Suprapubic skin (tissue), 4 donors: ENCODE data around the gene FECH. TPM values are rescaled to one million over a fixed set of nuclear protein-coding genes. Genes with fewer than 3 reads are reported as not detected.

Source experiments
- DNase-seq, 2 donors: peaks; one replicate each; pipeline ENCODE4 v3.0.0-alpha.2; 2019; ENCODE audit warnings: low spot score in 2 of 2
- H3K27ac ChIP-seq: fragments of 200-600 bp; sonication (generic); one replicate; pipeline ENCODE4 v1.5.1; 2019
- H3K27me3 ChIP-seq: fragments of 200-600 bp; sonication (generic); one replicate; pipeline ENCODE4 v1.5.1; 2019
- H3K36me3 ChIP-seq: fragments of 200-600 bp; sonication (generic); one replicate; pipeline ENCODE4 v1.5.1; 2019
- H3K4me1 ChIP-seq: fragments of 200-600 bp; sonication (generic); one replicate; pipeline ENCODE4 v1.5.1; 2019
- H3K4me3 ChIP-seq: fragments of 200-600 bp; sonication (generic); one replicate; pipeline ENCODE4 v1.5.1; 2019; ENCODE audit warnings: mild to moderate bottlenecking
- H3K9me3 ChIP-seq: fragments of 200-600 bp; sonication (generic); one replicate; pipeline ENCODE4 v1.5.1; 2019
- CTCF ChIP-seq, 2 donors: fragments of 200-600 bp in 1 of 2; fragments of 450-650 bp in 1 of 2; sonication (generic) in 1 of 2; IDR thresholded peaks; one replicate each; pipeline ENCODE4 v1.5.1; 2016 to 2019; ENCODE audit warnings: antibody characterized with exemption in 2 of 2, mild to moderate bottlenecking in 1 of 2, moderate library complexity in 1 of 2
- EP300 ChIP-seq: sonication (generic); formaldehyde crosslinking; IDR thresholded peaks from one replicate; pipeline ENCODE4 v1.6.1; 2017; ENCODE audit warnings: antibody characterized with exemption
- POLR2A ChIP-seq, 2 donors: fragments of 450-650 bp; IDR thresholded peaks; one replicate each; pipeline ENCODE4 v1.6.1; 2017; ENCODE audit warnings: antibody characterized with exemption in 2 of 2, mild to moderate bottlenecking in 2 of 2, moderate library complexity in 2 of 2
- POLR2AphosphoS5 ChIP-seq, 3 donors: sonication (generic); formaldehyde crosslinking; IDR thresholded peaks; one replicate each; pipeline ENCODE4 v1.6.1; 2017; ENCODE audit warnings: antibody characterized with exemption in 3 of 3
- WGBS: methylation state at CpG from one replicate; pipeline ENCODE4 v1.1.5; 2018; 5-methylcytosine and 5-hydroxymethylcytosine counted together
- total RNA-seq, 4 donors: library from RNA; depleted of rRNA; stranded (reverse); fragments of >200 nt; gene quantifications; one replicate each; pipeline ENCODE4 v1.1.0, GENCODE V29; 2016

The FECH gene
- total RNA-seq, 4 donors from 2014 or later: 22.8 to 40.8 (median 29.2) TPM

- DNase-seq: no peak
- H3K36me3 ChIP-seq: peaks cover 12% of the 10 kb centered on the region
- peaks cover 14% of the 10 kb centered on the region for H3K4me1 ChIP-seq
- no peaks in the 10 kb centered on the region for H3K27me3 ChIP-seq
- no peak for TF ChIP-seq CTCF (IDR thresholded peaks at IDR 0.05)
- no peak overlapping the region for H3K4me3 ChIP-seq
- 73% methylated on average over 5 of the region's 5 CpGs for WGBS
- no peaks in the 10 kb centered on the region for H3K9me3 ChIP-seq
- no peak overlapping the region for H3K27ac ChIP-seq
Measured at GRCh38 chr18:57581301-57581934, 5.1 kb downstream of the FECH start.

GRCh38 chr18:57579934-57580333 is 6.6 kb downstream of the FECH start:
- 98% methylated on average over 5 of the region's 5 CpGs for WGBS
- no peak overlapping the region for H3K27ac ChIP-seq
- H3K36me3 ChIP-seq: peaks cover 26% of the 10 kb centered on the region
- no peak overlapping the region for H3K4me3 ChIP-seq
- no peaks in the 10 kb centered on the region for H3K27me3 ChIP-seq
- no peak for TF ChIP-seq POLR2A (IDR thresholded peaks at IDR 0.05)
- H3K9me3 ChIP-seq: no peaks in the 10 kb centered on the region
- H3K4me1 ChIP-seq: peaks cover 2% of the 10 kb centered on the region
- no peak for DNase-seq

GRCh38 chr18:57576316-57576715 is 10.2 kb downstream of the FECH start:
- Histone ChIP-seq H3K4me1 (no peaks in the 10 kb centered on the region), H3K36me3 (peaks cover 54% of the 10 kb centered on the region), H3K4me3 (no peak overlapping the region), H3K27me3 (no peaks in the 10 kb centered on the region), H3K9me3 (no peaks in the 10 kb centered on the region), H3K27ac (no peak overlapping the region)
- DNase-seq: no peak
- no peak for TF ChIP-seq POLR2A (IDR thresholded peaks at IDR 0.05)
- no peak for TF ChIP-seq POLR2AphosphoS5 (IDR thresholded peaks at IDR 0.05)
- WGBS: 77% methylated on average over 6 of the region's 6 CpGs

DNA sequence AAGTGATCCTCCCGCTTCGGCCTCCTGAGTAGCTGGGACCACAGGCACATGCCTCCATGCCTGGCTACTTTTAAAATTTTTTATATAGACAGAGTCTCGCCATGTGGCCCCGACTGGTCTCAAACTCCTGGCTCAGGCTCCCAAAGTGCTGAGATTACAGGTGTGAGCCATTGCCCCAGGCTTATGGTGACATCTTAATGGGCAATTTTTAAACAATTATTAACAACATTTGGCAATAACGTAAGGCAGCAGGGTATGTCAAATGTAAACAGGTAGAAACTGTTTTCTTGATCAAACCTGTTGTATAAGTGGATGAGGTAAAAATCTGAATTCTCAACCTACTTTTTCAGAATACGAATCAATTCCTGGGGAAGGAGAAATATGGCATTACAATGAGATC is 11.0 kb downstream of the FECH start:
- TF ChIP-seq CTCF (IDR thresholded peaks at IDR 0.05): no peak
- Histone ChIP-seq H3K27ac (no peak overlapping the region), H3K4me3 (no peak overlapping the region), H3K9me3 (no peaks in the 10 kb centered on the region), H3K27me3 (no peaks in the 10 kb centered on the region), H3K36me3 (peaks cover 62% of the 10 kb centered on the region), H3K4me1 (no peaks in the 10 kb centered on the region)
- 69% methylated on average over 6 of the region's 6 CpGs for WGBS
- DNase-seq: no peak

GRCh38 chr18:57574866-57575265 is 11.6 kb downstream of the FECH start:
- Histone ChIP-seq H3K4me3 (no peak overlapping the region), H3K27ac (no peak overlapping the region), H3K27me3 (no peaks in the 10 kb centered on the region), H3K9me3 (no peaks in the 10 kb centered on the region), H3K36me3 (peaks cover 68% of the 10 kb centered on the region), H3K4me1 (no peaks in the 10 kb centered on the region)
- TF ChIP-seq POLR2AphosphoS5 (IDR thresholded peaks at IDR 0.05): no peak
- TF ChIP-seq CTCF (IDR thresholded peaks at IDR 0.05): no peak
- no peak for TF ChIP-seq POLR2A (IDR thresholded peaks at IDR 0.05)
- TF ChIP-seq EP300: no peak
- 61% methylated on average over 4 of the region's 4 CpGs for WGBS
- DNase-seq: no peak

DNA sequence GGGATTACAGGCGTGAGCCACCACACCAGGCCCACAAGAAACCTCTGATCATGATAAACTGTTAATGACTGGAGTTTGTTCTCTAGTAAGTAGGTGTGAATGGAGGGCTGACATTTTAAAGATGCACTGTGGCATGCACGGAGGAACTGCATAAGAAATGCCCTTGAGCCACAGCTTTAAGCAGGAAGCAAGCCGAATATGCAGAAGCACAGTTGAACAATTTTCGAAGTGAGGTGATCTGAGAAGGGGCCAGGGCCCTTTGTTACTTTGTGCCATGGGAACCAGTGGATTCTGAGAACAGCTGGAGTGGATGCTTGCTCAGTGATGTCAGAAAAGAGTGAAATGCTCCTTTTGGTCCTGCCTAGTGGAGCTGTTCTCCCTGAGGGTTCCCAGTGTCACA is 16.3 kb downstream of the FECH start:
- WGBS: 95% methylated on average over 4 of the region's 4 CpGs
- Histone ChIP-seq H3K9me3 (no peaks in the 10 kb centered on the region), H3K36me3 (peaks cover 72% of the 10 kb centered on the region), H3K4me3 (no peak overlapping the region), H3K27me3 (no peaks in the 10 kb centered on the region), H3K27ac (no peak overlapping the region), H3K4me1 (no peaks in the 10 kb centered on the region)
- DNase-seq: no peak
- TF ChIP-seq EP300: no peak

DNA sequence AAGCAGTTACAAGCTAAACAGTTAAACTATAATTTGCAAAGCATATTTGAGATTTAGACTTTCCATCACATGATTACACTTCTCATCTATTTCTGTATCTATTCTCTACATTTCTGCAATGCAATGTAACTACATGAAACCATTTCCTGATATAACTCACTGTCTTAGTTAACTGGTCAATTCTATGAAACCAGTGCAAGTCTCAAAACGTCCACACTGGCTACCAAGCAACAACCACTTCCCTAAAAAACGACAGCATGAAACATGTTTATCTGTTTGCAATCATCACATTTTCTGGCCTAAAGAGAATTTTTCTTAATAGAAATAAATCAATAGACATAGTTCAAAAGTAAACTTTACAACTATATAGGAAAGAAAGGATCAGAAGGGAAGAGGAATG is 17.4 kb downstream of the FECH start:
- H3K36me3 ChIP-seq: peaks cover 72% of the 10 kb centered on the region
- H3K4me3 ChIP-seq: no peak overlapping the region
- 70% methylated on average over 2 of the region's 2 CpGs for WGBS

More for the DNA sequence above, 17.4 kb downstream of the FECH start:
- TF ChIP-seq CTCF (IDR thresholded peaks at IDR 0.05) (no peak), POLR2A (IDR thresholded peaks at IDR 0.05) (no peak)
- DNase-seq: no peak
- Histone ChIP-seq H3K9me3 (no peaks in the 10 kb centered on the region), H3K27ac (no peak overlapping the region), H3K27me3 (no peaks in the 10 kb centered on the region), H3K4me1 (no peaks in the 10 kb centered on the region)
